NCI-H446 (cell line): ENCODE measurements around the gene HSCB.
A peak's percentile ranks its signal among the peaks of the same experiment; 100 is the strongest.
"Not testable (repeated sequence)": the region's sequence is repeated elsewhere in the genome, so short reads cannot be mapped to it uniquely, and the experiment has no call there.

Source experiments
- DNase-seq, 2 experiments: peaks; one replicate each; lab custom pipeline; 2025; lab: John Stamatoyannopoulos, UW

The HSCB gene

DNA sequence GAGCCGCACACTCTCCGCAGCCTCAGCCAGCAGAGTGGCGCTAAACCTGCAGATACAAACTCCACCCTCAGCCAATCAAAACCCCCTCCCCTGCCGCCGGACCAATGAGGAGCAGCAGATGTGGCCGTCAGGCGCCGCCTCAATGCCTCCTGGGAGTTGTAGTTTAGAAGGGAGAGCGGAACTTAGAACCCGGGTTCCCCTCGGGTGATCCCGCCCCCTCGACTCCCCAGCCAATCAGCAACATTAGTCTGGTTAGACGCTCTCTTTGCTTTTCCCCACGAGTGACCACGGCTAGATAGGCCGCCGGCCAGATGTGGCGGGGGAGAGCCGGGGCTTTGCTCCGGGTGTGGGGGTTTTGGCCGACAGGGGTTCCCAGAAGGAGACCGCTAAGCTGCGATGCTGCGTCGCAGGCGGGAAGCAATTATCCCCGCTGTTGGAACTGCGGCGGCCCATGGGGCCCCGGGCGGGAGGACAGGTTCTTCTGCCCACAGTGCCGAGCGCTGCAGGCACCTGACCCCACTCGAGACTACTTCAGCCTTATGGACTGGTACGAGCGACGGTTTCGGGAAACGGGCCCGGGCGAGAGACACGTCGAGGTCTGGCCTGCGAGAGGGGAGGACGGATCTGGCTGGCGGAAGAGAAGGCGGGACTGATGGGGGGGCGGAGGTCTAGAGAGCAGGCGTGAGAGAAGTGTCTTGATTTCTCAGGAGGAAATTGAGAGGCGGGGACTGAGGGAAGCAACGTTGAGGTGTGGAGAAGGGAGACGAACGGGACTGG lies at the start of gene HSCB, which contains the start of gene CHEK2:
Gene HSCB, plus strand, starts transcription at position 255 of the 777 bp plus-strand sequence. Its CDS starts 57 bp downstream, at position 312.
Gene CHEK2, minus strand, starts transcription at position 36 of the 777 bp plus-strand sequence. CDS start 7,099 bp downstream, outside the sequence.
- peak; percentile 97 to 99 for DNase-seq

- DNase-seq, result not testable (repeated sequence)
These were observed 48.6 kb upstream of the HSCB start for GRCh38 chr22:28693041-28693760.

DNA sequence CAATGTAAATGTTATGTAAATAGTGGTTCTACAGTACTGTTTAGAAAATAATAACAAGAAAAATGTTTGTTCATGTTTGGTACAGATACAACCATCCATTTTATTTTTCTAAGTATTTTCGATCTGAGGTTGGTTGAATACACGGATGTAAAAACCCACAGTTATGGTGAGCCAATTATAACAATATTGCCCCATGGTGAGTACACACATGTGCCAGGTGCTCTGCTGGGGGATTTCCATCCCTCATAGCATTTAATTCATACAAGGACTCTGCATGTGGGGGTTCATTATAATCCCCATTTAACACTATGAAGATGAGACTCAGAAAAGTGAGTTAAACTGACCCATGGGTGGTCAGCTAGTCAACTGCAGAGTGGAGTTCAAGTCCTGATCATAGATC lies 38.9 kb upstream of the HSCB start:
- no peak for DNase-seq

- DNase-seq, result no peak
These were observed 38.4 kb upstream of the HSCB start for GRCh38 chr22:28703436-28703835.

DNA sequence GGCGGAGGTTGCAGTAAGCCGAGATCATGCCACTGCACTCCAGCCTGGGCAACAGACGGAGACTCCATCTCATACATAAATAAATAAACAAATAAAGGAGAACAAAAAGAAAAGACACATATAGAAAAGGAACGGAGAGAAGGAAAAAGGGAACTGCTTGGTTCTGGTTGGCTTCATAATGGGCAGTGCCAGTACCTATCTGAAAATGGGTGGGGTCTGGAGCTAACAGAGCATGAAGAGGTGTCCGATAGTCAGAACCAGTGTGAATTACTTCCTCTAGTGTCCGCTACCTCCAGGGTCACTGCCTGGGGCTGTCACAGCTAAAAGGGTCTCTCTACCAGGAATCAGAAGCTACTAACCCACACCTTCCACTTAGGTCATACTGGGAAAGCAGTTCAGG lies 35.0 kb upstream of the HSCB start:
- no peak for DNase-seq

DNA sequence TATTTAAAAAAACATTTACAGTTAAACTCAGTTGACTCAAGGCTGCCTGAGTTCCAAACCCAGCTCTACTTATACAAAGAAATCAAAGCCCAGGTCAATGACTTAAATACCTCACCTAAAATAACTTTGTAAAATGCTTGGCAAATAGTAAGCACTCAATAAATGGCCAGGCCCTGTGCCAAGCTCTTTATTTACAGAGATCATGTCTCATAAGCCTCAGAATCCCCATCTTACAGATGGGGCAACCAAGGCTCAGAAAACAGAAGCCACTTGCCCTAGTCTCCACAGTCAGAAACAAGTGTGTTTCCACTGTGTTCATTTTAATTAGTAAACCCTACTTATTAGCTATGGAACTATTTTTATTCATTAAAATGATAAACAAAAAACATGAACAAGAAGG lies 31.7 kb upstream of the HSCB start:
- no peak for DNase-seq

DNA sequence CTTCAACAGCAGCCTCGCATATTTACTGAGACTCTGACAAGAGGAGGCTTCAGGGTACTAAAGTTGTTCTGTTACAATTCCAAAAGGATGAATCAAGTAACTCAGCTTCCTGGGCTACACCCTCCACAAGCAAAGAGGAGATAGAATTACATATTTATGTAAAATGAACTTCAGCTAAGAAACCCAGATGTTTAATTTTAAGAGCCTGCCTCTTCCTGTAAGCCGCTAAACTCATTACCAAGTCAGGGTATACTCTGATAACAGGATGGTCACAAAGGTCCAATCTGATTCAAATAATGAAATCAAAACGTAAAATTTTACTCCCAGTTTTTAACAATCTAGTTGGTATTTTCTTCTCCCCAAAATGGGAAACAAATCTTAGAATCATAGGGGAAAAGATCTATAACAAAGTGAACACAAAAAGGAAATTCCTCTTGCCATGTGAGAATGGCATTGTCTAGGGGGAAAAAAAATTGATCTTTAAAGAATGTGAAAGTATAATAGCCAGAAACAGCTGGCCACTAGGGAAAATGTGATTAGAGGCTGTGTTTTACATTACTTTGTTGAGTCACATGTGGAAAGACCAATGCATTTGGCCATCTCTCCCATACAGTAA lies 31.2 kb upstream of the HSCB start:
- DNase-seq, result no peak

- no peak for DNase-seq
These were observed 30.5 kb upstream of the HSCB start for GRCh38 chr22:28711341-28711740.

DNA sequence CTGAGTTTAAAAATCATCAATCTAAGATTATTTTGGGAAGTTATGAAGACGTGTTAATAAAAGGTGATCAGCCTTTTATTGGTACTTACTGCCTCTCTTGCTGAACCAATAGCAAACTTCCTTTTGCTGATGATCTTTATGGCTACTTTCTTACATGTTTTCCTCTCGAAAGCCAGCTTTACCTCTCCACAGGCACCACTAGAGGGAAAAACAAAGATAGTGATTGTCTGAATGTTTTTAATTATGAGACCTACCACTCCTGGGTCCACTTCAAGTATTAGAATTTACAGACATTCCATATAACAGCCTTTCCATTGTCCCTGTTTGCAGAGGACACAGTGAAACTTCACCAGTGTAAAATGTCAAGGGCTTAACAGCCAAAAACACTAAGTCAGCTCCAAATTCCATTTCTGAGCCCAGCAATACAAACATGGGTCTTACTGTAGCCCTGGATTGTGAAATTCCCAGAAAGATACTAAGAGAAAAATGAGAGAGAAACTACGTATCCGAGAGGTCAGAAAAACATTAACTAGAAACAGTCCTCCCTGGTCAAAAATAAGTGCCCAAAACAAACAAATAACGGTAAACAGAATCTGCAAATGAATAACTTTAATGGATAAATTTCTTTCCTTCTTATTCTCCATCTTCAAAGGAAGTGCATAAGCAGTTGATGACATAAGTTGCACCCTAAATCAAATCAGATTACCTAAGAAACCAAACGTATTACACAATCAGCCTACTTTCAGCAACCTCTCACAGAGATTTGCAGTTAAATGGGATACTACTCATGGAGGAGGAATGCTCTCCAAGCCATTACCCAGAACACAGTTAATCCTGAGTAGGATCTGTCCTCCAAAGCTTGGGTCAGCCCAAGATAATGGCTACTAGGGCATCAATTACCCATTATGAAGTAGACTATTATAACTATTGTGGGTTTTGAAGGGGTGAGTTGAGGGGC lies 29.7 kb upstream of the HSCB start:
- DNase-seq, result no peak

- no peak for DNase-seq
These were observed 27.7 kb upstream of the HSCB start for GRCh38 chr22:28714043-28714628.

DNA sequence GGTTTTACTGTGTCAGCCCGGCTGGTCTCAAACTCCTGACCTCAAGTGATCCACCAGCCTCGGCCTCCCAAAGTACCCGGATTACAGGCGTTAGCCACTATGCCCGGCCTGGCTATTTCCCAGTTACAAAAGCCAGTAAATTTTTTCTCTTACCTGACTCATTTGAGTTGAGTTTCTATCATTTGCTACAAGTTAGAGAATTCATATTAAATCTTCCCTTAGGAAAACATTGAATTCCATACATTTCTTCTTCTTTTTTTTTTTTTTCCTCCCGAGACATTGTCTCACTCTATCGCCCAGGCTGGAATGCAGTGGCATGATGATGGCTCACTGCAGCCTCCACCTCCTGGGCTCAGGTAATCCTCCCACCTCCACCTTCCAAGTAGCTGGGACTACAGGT lies 26.2 kb upstream of the HSCB start:
- no peak for DNase-seq

DNA sequence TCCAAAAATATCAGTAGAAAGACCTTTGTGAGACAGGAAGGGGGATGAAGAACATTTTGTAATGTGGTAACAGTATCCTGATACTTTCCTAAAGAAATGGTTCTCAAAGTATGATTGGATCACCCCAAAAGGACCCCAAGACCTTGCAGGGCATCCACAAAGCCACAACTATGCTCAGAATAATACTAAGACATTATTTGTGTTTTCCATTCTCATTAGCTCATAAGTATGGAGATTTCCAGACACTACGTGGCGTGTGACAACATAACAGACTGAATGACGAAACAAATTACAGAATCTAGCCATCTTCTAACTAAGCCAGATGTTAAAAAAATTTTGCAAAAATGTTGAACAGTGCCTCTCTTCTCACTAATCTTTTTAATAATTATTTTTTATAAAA lies 25.2 kb upstream of the HSCB start:
- no peak for DNase-seq

DNA sequence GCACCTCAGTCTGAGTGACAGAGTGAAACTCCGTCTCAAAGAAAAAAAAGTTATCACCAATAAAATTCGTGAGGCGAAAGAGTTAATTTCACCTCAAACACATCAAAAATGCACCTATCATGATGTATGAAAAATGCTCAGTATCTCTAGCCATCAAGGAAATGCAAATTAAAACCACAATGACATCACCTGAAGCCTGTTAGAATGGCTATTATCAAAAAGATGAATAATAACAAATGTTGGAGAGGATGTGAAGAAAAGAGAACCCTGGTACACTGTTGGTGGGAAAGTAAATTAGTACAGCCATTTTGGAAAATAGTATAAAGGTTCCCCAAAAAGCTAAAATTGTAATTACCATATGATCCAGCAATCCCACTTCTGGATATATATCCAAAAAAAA lies 23.8 kb upstream of the HSCB start:
- DNase-seq, result no peak

DNA sequence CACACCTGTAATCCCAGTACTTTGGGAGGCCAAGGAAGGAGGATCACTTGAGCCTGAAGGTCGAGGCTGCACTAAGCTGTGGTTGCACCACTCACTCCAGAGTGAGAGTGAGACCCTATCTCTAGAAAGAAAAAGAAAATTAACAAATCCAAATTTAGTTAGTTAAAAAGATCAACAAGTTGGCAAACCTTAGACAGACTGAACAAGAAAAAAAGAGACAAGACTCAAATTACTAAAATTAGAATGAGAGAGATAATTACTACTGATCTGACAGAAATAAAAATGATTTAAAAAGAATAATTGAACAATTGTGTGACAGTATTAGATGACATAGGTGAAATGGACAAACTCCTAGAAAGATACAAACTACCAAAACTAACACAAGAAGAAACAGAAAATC lies 13.8 kb upstream of the HSCB start:
- DNase-seq, result no peak

- DNase-seq, result no peak
These were observed 13.1 kb upstream of the HSCB start for GRCh38 chr22:28728621-28729313.

DNA sequence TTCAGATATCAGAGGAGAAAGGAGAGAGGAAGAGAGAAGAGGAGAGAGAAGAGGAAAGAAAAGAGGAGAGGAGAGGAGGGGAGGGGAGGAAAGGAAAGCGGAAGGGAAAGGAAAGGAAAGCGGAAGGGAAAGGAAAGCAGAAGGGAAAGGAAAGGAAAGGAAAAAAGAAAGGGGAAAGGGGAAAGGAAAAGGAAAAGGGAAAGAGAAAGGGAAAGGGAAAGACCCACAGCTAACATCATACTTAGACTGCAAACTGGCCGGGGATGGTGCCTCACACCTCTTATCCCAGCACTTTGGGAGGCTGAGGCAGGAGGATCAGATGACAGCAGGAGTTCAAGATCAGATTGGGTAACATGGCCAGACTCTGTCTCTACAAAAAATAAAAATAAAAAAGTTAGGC lies 11.7 kb upstream of the HSCB start:
- no peak for DNase-seq

DNA sequence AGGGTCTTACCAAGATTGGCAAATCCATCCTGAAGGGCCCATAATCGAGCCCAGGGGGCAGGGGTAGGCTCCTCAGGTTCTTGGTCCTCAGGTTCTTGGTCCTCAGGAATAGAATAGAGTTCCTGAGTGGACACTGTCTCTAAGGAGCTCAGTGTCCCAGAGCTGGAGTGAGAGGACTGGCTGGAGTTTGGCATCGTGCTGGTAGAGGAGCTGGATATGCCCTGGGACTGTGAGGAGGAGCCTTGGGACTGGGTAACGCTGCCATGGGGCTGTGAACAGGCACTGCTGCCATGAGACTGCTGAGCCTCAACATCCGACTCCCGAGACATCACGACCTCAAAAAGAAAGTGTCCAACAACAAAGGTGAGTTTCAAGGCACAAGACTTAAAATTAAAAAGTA lies 7.4 kb upstream of the HSCB start:
- DNase-seq, result no peak

GRCh38 chr22:28736301-28737155 lies 5.3 kb upstream of the HSCB start:
- no peak for DNase-seq

GRCh38 chr22:28737701-28738100 lies 4.1 kb upstream of the HSCB start:
- no peak for DNase-seq

DNA sequence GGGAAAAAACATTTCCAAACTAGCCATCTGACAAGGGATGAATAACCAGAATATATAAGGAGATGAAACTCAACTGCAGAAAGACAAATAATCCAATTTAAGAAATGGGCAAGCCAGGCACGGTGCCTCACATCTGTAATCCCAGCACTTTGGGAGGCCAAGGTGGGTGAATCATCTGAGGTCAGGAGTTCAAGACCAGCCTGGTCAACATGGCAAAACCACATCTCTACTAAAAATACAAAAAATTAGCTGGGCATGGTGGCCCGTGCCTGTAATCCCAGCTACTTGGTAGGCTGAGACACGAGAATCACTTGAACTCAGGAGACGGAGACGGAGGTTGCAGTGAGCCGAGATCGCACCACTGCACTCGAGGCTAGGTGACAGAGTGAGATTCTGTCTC lies 3.0 kb upstream of the HSCB start:
- not testable (repeated sequence) for DNase-seq
